DOHH2 (cell line): ENCODE results near the gene LMX1A.

Experiments
- EZH2phosphoT487 ChIP-seq: fragments of 200-600 bp; sonication (generic); IDR thresholded peaks from 2 replicates; pipeline ENCODE4 v1.6.1; 2017; ENCODE audit warnings: borderline replicate concordance, mild to moderate bottlenecking, antibody characterized with exemption, low read length, moderate library complexity, mixed read lengths
- TF ChIP-seq, protein P1 (sequence below): fragments of 200-600 bp; sonication (generic); IDR thresholded peaks from one replicate; pipeline ENCODE4 v1.5.1; 2014; ENCODE audit warnings: antibody characterized with exemption, mild to moderate bottlenecking, low read depth, low read length; ENCODE audit not compliant: poor library complexity, severe bottlenecking

DNA sequence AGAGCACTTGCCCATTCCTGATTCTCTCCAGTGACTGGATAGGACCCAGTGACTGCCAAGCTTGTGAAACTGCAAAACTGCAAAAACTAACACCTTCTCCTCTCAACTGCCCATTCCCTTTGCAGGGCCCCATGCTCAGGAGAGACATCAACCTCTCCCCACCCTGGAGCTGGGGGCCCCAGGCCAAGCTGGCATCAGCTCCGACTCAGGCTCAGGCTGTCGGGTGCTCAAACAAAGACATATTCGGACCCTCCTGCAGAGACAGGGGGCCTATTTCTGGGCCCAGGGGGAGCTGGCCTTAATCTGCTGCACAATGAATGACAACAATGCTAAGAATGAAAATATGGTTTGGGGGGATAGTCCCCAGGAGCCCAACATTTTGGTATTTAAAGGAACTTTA lies 11.8 kb downstream of the LMX1A start:
- TF ChIP-seq, protein P1, sequence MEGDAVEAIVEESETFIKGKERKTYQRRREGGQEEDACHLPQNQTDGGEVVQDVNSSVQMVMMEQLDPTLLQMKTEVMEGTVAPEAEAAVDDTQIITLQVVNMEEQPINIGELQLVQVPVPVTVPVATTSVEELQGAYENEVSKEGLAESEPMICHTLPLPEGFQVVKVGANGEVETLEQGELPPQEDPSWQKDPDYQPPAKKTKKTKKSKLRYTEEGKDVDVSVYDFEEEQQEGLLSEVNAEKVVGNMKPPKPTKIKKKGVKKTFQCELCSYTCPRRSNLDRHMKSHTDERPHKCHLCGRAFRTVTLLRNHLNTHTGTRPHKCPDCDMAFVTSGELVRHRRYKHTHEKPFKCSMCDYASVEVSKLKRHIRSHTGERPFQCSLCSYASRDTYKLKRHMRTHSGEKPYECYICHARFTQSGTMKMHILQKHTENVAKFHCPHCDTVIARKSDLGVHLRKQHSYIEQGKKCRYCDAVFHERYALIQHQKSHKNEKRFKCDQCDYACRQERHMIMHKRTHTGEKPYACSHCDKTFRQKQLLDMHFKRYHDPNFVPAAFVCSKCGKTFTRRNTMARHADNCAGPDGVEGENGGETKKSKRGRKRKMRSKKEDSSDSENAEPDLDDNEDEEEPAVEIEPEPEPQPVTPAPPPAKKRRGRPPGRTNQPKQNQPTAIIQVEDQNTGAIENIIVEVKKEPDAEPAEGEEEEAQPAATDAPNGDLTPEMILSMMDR, result no peak
- TF ChIP-seq EZH2phosphoT487, result no peak
